ENCODE data around the gene SUPT4H1. TPM values are rescaled to one million over a fixed set of nuclear protein-coding genes. Genes with fewer than 3 reads are reported as not detected.

SUPT4H1 gene
- total RNA-seq: 10 to 100 TPM; 38.5 to 62.9 TPM

DNA sequence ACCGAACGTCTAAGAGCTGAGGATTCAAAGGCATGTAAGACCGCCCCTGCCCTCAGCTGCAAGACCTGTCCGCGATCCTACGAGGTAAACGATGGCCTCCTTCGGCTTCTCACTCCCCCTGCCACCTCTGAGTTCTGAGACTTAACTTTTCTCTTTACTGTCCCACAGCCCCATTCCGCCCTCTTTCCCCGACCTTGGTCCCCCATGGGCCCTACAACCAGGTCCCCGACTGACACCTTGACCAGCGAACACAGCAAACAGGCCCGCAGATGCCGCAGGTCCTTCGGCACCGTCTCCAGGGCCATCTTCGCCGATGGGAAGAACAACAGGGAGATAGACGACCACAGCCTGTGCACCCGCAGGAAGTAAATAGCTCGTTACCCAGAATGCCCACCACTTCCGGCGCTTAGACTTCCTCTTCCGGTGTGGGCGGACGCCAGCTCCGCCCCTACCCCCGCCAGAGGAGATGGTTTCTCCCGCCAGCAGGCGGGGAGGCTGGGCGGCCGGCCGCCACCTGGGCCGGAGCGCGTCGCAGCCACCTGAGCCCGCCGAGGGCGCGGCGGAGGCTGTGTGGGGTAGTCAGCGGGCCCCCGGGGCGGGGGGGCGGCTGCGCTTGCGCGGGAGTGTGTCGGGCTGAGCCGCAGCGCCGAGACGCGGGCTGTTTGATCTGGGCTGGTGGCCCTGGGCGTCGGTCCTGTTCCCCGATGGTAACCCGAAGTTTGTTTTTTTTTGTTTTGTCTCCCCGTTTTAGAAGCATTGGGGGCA lies at the start of gene SUPT4H1:
Gene SUPT4H1 (minus strand): TSS at position 371 of the 765 bp plus-strand sequence. CDS start 66 bp downstream, at position 305.

DNA sequence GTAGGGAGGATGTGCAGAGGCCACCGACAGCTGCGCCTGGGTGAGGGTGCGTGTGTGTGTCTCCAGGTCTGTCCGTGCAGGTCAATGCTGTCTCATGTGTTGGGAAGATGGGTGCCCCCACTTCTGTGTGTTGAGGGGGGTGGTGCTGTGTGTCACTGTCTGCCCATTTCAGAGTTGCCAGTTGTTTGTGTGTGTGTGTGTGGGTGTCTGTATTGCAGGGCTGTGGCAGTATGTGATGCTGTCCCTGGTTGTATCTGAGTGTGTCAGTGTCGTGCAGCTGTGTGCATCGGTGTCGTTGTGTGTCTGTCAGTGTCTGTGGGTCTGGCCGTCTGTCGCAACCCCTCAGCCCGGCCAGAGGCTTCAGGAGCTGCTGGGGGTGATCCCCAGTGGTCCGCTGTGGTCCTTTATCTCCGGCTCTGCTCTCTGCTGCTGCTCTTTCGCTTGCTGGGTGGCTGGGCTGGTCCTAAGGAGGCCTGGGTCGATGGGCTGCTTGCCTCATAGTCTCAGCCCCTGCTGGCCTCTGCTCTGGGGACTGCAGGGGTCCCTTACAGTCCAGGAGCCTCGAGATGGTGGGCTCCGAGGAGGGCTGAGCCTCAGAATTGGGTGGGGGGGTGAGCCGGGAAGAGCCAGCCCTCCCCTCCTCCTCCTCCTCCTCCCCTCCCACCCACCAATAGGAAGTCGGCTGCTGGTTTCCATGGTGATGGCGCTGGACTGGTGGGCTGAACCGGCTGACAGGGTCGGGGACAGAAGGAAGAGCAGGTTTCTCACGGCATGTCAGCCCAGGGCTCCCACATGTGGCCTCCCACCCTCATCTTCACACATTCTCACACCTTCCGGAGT lies 23.6 kb downstream of the SUPT4H1 start, which contains the start of gene TSPOAP1:
Gene TSPOAP1 (minus strand): TSS at position 601 of the 840 bp plus-strand sequence. CDS start 875 bp downstream, outside the sequence.

Small RNA genes within 50 kb of the gene (small RNA-seq; reads per million reads assigned to genes)
- 0 reads per million in 2 donors for gene MIR4736

Other genes starting within 250 kb of the SUPT4H1 start
- not detected for gene OR4D1, start 203.8 kb downstream of the SUPT4H1 start, total RNA-seq
- not detected for gene OR4D2, start 185.2 kb downstream of the SUPT4H1 start, total RNA-seq
- gene EPX, start 159.5 kb downstream of the SUPT4H1 start, total RNA-seq: not detected
- 10 to 100 TPM; 10.3 to 15.1 TPM for gene MKS1, start 132.9 kb downstream of the SUPT4H1 start, total RNA-seq
- gene LPO, start 113.6 kb downstream of the SUPT4H1 start, total RNA-seq: not detected
- under 1 TPM in 1 of 2 donors, not detected in 1; 0.34 TPM for gene MPO, start 71.3 kb downstream of the SUPT4H1 start, total RNA-seq
- 1 to 10 TPM in 1 of 2 donors, under 1 TPM in 1; 0.33 to 2.8 TPM for gene TSPOAP1, start 23.4 kb downstream of the SUPT4H1 start, total RNA-seq
- 1 to 10 TPM; 2.3 to 6.5 TPM for gene RNF43, start 65.3 kb upstream of the SUPT4H1 start, total RNA-seq
- gene HSF5, start 136.2 kb upstream of the SUPT4H1 start, total RNA-seq: not detected
- 10 to 100 TPM; 56.4 to 69.9 TPM for gene MTMR4, start 162.4 kb upstream of the SUPT4H1 start, total RNA-seq